ENCODE measurements around the gene KLK14. TPM values are rescaled to one million over a fixed set of nuclear protein-coding genes. Genes with fewer than 3 reads are reported as not detected.

KLK14 gene
- total and polyA plus RNA-seq, 10 of the 15 experiments (the other 5 are each of a cell fraction or from before 2014, with no cell fraction given) = not detected

DNA sequence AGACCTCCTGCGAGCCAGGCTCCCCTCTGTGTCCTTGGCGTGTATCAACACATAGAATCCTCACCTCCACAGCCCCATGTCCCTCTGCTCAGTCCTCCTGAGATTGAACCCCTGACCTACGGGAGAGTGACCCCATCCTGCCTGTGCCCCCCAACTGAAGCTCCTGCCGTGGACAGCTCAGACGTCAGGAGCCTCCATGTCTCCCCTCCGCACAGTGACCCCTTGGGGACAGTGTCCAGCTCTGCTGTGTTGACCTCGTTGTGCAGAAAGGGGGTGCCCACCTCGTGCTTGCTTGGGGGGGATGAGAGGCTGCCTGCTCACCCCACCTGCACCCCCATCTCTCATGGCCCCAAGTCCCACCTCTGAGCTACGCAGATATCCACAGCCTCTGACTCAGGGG is 41.5 kb upstream of the KLK14 start (continued):
- TF ChIP-seq, protein P1, sequence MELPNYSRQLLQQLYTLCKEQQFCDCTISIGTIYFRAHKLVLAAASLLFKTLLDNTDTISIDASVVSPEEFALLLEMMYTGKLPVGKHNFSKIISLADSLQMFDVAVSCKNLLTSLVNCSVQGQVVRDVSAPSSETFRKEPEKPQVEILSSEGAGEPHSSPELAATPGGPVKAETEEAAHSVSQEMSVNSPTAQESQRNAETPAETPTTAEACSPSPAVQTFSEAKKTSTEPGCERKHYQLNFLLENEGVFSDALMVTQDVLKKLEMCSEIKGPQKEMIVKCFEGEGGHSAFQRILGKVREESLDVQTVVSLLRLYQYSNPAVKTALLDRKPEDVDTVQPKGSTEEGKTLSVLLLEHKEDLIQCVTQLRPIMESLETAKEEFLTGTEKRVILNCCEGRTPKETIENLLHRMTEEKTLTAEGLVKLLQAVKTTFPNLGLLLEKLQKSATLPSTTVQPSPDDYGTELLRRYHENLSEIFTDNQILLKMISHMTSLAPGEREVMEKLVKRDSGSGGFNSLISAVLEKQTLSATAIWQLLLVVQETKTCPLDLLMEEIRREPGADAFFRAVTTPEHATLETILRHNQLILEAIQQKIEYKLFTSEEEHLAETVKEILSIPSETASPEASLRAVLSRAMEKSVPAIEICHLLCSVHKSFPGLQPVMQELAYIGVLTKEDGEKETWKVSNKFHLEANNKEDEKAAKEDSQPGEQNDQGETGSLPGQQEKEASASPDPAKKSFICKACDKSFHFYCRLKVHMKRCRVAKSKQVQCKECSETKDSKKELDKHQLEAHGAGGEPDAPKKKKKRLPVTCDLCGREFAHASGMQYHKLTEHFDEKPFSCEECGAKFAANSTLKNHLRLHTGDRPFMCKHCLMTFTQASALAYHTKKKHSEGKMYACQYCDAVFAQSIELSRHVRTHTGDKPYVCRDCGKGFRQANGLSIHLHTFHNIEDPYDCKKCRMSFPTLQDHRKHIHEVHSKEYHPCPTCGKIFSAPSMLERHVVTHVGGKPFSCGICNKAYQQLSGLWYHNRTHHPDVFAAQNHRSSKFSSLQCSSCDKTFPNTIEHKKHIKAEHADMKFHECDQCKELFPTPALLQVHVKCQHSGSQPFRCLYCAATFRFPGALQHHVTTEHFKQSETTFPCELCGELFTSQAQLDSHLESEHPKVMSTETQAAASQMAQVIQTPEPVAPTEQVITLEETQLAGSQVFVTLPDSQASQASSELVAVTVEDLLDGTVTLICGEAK (IDR thresholded peaks at IDR 0.05; ENCODE audit: borderline replicate concordance) = no peak
- TF ChIP-seq, protein P2, sequence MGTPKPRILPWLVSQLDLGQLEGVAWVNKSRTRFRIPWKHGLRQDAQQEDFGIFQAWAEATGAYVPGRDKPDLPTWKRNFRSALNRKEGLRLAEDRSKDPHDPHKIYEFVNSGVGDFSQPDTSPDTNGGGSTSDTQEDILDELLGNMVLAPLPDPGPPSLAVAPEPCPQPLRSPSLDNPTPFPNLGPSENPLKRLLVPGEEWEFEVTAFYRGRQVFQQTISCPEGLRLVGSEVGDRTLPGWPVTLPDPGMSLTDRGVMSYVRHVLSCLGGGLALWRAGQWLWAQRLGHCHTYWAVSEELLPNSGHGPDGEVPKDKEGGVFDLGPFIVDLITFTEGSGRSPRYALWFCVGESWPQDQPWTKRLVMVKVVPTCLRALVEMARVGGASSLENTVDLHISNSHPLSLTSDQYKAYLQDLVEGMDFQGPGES (IDR thresholded peaks at IDR 0.05) = no peak
- TF ChIP-seq ELK1 (IDR thresholded peaks at IDR 0.05; ENCODE audit: low read depth, low read length) = no peak
- TF ChIP-seq HDAC6 (IDR thresholded peaks at IDR 0.05; ENCODE audit: unreplicated experiment) = no peak
- no peak for TF ChIP-seq PRDM15 (CRISPR knock-in tag; IDR thresholded peaks at IDR 0.05)
- TF ChIP-seq, protein P3, sequence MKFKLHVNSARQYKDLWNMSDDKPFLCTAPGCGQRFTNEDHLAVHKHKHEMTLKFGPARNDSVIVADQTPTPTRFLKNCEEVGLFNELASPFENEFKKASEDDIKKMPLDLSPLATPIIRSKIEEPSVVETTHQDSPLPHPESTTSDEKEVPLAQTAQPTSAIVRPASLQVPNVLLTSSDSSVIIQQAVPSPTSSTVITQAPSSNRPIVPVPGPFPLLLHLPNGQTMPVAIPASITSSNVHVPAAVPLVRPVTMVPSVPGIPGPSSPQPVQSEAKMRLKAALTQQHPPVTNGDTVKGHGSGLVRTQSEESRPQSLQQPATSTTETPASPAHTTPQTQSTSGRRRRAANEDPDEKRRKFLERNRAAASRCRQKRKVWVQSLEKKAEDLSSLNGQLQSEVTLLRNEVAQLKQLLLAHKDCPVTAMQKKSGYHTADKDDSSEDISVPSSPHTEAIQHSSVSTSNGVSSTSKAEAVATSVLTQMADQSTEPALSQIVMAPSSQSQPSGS (IDR thresholded peaks at IDR 0.05; ENCODE audit: low read length) = no peak
